Measurements from ENCODE around the gene MITF. TPM values are rescaled to one million over a fixed set of nuclear protein-coding genes. Genes with fewer than 3 reads are reported as not detected.

Gene MITF
- total RNA-seq, 1 donor from 2014 or later: 5.7 TPM

GRCh38 chr3:69842789-69843188 is 103.5 kb downstream of the MITF start:
- Mint-ChIP-seq H3K27me3 (ENCODE audit: low read depth) (no peaks in the 10 kb centered on the region), H3K4me3 (ENCODE audit: unreplicated experiment) (no peak overlapping the region), H3K9me3 (ENCODE audit: low read depth) (no peaks in the 10 kb centered on the region), H3K36me3 (ENCODE audit: low read depth) (no peaks in the 10 kb centered on the region), H3K4me1 (ENCODE audit: low read depth) (peaks cover 20% of the 10 kb centered on the region), H3K27ac (ENCODE audit: unreplicated experiment) (no peak overlapping the region)
- TF ChIP-seq CTCF (IDR thresholded peaks at IDR 0.05): no peak
- DNase-seq (ENCODE audit: low spot score): no peak

GRCh38 chr3:69844706-69845105 is 105.4 kb downstream of the MITF start:
- no peaks in the 10 kb centered on the region for H3K36me3 Mint-ChIP-seq (ENCODE audit: low read depth)
- no peaks in the 10 kb centered on the region for H3K27me3 Mint-ChIP-seq (ENCODE audit: low read depth)
- no peaks in the 10 kb centered on the region for H3K9me3 Mint-ChIP-seq (ENCODE audit: low read depth)
- no peak overlapping the region for H3K27ac Mint-ChIP-seq (ENCODE audit: unreplicated experiment)
- no peak for DNase-seq (ENCODE audit: low spot score)
- no peak overlapping the region for H3K4me3 Mint-ChIP-seq (ENCODE audit: unreplicated experiment)
- TF ChIP-seq CTCF (IDR thresholded peaks at IDR 0.05): no peak
- peaks cover 14% of the 10 kb centered on the region for H3K4me1 Mint-ChIP-seq (ENCODE audit: low read depth)

- H3K27ac Mint-ChIP-seq (ENCODE audit: unreplicated experiment): no peak overlapping the region
- H3K4me1 Mint-ChIP-seq (ENCODE audit: low read depth): peaks cover 14% of the 10 kb centered on the region
- H3K27me3 Mint-ChIP-seq (ENCODE audit: low read depth): no peaks in the 10 kb centered on the region
- TF ChIP-seq CTCF (IDR thresholded peaks at IDR 0.05): no peak
- H3K4me3 Mint-ChIP-seq (ENCODE audit: unreplicated experiment): no peak overlapping the region
- no peaks in the 10 kb centered on the region for H3K9me3 Mint-ChIP-seq (ENCODE audit: low read depth)
- no peak for DNase-seq (ENCODE audit: low spot score)
- no peaks in the 10 kb centered on the region for H3K36me3 Mint-ChIP-seq (ENCODE audit: low read depth)
Observed at GRCh38 chr3:69847303-69847702, 108.0 kb downstream of the MITF start.

GRCh38 chr3:69848113-69848512 is 108.8 kb downstream of the MITF start:
- no peaks in the 10 kb centered on the region for H3K36me3 Mint-ChIP-seq (ENCODE audit: low read depth)
- H3K4me3 Mint-ChIP-seq (ENCODE audit: unreplicated experiment): no peak overlapping the region
- H3K9me3 Mint-ChIP-seq (ENCODE audit: low read depth): no peaks in the 10 kb centered on the region
- TF ChIP-seq CTCF (IDR thresholded peaks at IDR 0.05): no peak
- H3K27ac Mint-ChIP-seq (ENCODE audit: unreplicated experiment): no peak overlapping the region
- peaks cover 14% of the 10 kb centered on the region for H3K4me1 Mint-ChIP-seq (ENCODE audit: low read depth)
- no peak for DNase-seq (ENCODE audit: low spot score)
- H3K27me3 Mint-ChIP-seq (ENCODE audit: low read depth): no peaks in the 10 kb centered on the region

- no peak overlapping the region for H3K4me3 Mint-ChIP-seq (ENCODE audit: unreplicated experiment)
- no peak for DNase-seq (ENCODE audit: low spot score)
- H3K36me3 Mint-ChIP-seq (ENCODE audit: low read depth): no peaks in the 10 kb centered on the region
- no peaks in the 10 kb centered on the region for H3K27me3 Mint-ChIP-seq (ENCODE audit: low read depth)
- H3K27ac Mint-ChIP-seq (ENCODE audit: unreplicated experiment): no peak overlapping the region
- no peak for TF ChIP-seq CTCF (IDR thresholded peaks at IDR 0.05)
- H3K9me3 Mint-ChIP-seq (ENCODE audit: low read depth): no peaks in the 10 kb centered on the region
- H3K4me1 Mint-ChIP-seq (ENCODE audit: low read depth): peaks cover 13% of the 10 kb centered on the region
Observed at GRCh38 chr3:69850849-69851248, 111.6 kb downstream of the MITF start.
